Lung microvascular endothelial cell (primary cell): ENCODE data around the gene SERPINI2. TPM values are rescaled to one million over a fixed set of nuclear protein-coding genes. Genes with fewer than 3 reads are reported as not detected.

ENCODE experiments used
- DNase-seq, 2 donors: peaks; one replicate each; pipeline versions ENCODE4 v3.0.0 to v3.0.0-alpha.2; 2010; ENCODE audit warnings: low read depth in 2 of 2
- total RNA-seq: library from RNA; depleted of rRNA; stranded (reverse); fragments of >200 nt; gene quantifications from 2 replicates; pipeline ENCODE4 v1.2.1, GENCODE V29; 2014

The SERPINI2 gene, protein sequence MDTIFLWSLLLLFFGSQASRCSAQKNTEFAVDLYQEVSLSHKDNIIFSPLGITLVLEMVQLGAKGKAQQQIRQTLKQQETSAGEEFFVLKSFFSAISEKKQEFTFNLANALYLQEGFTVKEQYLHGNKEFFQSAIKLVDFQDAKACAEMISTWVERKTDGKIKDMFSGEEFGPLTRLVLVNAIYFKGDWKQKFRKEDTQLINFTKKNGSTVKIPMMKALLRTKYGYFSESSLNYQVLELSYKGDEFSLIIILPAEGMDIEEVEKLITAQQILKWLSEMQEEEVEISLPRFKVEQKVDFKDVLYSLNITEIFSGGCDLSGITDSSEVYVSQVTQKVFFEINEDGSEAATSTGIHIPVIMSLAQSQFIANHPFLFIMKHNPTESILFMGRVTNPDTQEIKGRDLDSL
- not detected in 2 replicates for total RNA-seq

DNA sequence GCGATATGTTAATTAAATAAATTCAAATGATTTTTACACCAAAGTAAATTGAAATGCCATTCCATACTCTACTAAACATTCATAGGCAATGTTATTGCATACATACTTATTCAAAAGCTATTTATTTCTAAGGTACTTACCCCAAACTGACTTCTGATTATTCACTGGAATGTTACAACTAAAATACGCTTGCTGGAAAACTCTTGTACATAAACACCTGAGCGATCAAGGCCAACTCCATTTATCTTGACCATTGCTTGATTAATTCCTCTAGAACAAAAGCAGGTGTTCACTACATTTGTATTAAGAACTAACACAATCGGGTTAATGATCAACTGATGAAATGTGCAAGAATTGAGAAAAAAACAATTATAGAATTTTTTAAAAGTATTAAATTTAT, at the start of gene SERPINI2:
Gene SERPINI2, minus strand, starts transcription at position 180 of the 400 bp plus-strand sequence. CDS start 2,208 bp downstream, outside the sequence.
- no peak for DNase-seq

DNA sequence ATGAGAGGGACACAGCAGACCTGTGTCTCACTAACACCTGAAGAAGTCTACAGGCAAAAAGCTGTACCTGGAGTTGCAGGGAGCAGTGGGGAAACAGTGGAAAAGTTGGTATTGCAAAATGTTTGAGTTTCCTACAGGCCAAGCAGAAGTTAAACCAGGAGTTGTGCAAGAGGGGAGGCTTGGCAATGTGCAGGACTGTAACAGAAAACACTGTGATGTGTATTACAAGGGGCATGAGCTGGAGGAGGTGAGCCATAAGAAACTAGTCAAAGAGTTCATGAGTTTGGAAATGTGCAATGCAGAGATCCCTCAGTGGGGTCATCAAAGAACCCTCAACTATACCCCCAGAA, 47.1 kb upstream of the SERPINI2 start:
- no peak for DNase-seq

DNA sequence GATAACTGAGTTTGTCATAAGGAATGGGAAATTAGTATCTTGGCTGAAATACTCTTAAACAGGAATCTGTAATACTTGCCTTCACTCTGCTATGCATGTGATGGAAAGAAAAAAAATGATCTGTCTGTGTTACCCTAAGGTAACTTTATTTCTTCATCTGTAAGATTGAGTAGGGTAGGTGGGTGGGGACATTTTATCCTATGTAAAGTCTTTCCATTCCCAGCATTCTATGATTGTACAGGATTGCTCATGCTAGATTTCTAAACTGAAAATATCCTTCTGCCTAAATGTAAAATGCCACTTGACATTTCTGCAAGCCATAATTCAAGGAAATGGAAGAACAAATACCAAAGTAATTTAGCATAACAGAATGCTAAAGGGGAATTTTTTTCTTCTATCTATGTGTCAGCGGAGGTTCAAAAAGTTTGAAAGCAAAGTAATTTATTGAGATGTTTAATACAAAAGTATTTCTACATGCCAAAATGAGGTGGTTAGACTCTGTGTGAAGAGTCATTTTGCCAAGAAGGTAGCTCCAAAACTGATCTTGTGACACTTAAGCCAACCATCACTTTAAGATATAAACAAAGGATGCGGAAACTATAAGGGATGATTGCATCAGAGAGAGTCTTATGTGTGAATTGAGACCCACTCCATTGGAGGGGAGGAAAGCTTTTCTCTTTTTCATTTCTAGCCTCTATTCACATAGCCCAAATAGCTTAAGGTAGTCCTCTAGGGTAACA, 46.6 kb upstream of the SERPINI2 start:
- no peak for DNase-seq

DNA sequence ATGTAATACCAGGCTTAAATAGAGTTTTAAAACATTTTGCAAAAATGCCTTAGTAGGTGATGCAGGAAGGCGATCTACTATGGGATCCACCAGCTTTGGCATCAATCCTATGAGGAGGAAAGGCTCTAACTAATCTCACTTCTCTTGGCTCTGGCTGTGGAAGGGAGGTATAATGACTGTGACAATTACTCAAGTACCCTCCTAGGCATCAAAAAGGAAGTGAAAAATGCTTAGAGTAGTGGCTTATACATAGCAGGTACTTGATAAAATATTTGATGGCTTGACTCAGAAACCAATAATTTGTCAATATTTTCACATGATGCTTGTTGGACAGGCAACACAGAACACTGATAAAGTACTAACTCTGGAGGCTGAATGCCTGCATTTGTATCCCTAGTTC, 34.1 kb upstream of the SERPINI2 start:
- DNase-seq = no peak

DNA sequence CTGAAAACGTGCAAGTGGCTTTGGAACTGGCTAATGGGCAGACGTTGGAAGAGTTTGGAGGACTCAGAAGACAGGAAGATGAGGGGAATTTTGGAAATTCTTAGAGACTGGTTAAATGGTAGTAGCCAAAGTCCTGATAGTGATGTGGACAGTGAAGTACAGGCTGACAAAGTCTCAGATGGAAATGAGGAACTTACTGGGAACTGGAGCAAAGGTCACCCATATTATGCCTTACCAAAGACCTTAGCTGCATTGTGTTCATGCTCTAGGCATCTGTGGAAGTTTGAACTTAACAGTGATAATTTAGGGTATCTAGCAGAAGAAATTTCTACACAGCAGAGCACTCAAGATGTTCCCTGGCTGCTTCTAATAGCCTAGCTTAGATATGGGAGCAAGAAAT, 28.6 kb upstream of the SERPINI2 start:
- DNase-seq = no peak

DNA sequence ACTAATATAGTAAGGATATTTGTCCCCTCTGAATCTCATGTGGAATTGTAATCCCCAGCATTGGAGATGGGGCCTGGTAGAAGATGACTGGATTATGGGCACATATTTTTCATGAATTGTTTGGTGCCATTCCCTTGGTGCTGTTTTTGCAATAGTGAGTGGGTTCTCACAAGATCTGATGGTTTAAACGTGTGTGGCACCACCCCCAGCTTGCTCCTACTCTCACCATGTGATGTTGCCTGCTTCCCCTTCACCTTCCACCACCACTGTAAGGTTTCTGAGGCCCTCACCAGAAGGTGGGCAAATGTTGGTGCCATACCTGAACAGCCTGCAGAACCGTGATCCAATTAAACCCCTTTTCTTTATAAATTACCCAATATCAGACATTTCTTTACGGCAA, 28.1 kb upstream of the SERPINI2 start:
- DNase-seq = no peak

DNA sequence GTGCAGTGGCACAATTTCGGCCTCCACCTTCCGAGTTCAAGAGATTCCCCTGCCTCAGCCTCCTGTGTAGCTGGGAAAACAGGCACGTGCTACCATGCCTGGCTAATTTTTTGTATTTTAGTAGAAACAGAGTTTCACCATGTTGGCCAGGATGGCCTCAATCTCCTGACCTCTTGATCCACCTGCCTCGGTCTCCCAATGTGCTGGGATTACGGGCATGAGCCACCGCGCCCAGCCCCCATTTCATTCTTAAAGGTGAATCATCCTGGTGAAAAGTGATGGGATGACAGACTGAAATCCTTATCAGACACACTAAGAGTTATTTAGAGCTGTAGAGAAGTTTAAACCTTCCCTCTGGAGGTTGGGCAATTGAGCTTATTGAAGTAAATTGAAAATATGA, 24.1 kb upstream of the SERPINI2 start:
- DNase-seq = no peak

DNA sequence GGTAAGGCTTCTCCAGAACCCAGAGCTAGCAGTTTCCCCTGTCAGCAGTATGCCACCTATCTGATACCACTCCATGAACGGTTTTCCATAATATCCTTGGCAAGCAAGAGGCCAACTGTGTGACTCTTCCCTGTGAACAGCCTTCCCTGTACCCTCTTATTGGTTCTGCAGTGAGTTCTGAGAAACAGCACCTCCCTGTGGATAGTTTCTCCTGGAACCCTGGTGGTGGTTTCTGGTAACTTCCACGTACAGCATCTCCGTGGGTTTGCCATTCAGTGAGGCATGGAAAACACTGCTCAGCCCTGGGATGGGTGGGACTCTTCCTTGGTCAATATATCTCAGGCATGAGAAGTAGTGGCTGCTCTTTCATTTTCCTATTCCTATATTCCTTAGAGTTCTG, 19.4 kb upstream of the SERPINI2 start:
- DNase-seq = no peak

DNA sequence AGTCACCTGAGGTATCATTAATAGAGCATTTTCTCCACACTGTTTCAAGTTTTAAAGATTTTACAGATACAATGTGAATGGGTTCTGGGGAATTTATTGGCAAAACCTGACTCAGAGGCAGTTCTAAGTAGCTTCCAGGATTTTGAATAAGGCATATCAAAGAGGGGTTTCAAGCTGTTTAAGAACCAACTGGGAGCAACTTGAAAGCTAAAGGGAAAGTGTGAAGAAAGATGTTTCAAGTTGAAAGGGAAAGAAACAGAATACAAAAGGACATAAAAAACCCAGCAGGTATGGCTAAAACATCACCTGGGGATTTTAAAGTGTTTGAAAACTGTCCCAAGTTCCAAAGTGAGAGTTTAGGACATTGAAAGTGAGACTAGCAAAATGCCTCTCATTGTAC, 17.8 kb upstream of the SERPINI2 start:
- DNase-seq = no peak

DNA sequence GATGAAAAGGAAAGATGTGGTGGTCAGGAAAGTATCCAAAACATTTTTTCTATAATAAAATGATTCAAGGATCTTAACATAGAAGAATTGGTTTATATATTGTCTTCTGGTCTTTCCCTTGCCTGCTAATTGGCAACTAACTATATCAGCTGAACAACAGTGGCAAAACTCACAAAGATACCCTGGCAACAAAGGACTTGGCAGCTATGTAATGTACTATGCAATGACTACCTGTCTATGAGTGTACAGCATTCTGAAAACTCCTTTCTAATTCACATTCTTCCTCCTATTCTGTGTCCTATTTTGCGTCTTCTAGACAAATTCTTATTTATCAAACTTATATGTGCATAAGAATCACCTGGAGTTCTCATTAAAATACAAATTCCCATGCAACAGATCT, 15.7 kb upstream of the SERPINI2 start:
- no peak for DNase-seq

DNA sequence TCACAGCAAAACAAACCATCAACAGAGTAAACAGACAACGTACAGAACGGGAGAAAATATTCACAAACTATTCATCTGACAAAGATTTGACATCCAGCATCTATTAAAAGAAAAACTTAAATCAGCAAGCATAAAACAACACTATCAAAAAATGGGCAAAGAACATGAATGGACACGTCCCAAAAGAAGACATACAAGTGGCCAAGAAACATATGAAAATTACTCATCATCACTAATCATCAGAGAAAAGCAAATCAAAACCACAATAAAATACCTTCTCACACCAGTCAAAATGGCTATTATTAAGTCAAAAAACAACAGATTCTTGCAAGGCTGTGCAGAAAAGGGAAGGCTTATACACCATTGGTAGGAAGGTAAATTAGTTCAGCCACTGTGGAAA, 13.7 kb upstream of the SERPINI2 start:
- no peak for DNase-seq

DNA sequence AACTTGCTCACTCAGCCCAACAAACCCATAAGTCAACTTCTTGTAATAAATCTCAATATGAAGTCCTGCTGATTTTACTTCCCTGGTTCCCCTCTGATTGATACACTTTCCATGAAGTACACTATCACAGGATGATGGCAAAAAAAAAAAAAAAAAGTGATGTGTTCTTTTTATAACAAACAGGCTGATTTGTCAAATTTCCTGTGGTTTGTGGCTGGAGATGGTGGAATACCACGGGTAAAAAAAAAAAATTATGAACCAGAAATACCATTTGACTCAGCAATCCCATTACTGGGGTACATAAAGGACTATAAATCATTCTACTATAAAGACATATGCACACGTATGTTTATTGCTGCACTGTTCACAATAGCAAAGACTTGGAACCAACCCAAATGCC, 10.7 kb upstream of the SERPINI2 start:
- DNase-seq = no peak

DNA sequence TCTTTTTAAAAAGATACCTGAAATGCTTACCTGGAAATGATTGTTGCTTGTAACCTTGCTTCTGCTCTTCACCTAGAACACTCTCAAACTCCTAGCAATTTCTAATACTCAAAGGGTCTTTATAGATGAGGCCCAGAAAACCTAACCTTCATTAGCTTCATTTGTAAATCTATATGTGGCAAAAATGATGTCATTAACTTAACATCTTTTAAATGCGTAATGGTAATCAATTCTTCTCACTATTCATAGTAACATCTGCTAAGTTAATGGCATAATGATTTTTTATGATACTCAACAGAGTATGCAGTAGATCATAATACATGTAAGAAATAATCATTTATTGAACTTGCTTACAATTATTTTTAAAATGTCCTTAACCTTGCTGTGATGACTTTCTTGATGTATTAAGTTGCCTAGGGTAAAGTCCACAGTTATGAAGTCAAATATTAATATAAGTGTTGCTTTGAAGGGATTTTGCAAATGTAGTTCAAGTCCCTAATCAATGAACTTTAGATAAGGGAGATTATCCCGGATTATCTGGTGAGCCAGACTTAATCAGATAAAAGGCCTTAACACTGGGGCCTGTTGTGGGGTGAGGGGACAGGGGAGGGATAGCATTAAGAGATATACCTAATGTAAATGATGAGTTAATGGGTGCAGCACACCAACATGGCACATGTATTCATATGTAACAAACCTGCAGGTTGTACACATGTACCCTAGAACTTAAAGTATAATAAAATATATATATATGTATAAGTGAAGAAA, 10.1 kb upstream of the SERPINI2 start:
- DNase-seq = no peak

DNA sequence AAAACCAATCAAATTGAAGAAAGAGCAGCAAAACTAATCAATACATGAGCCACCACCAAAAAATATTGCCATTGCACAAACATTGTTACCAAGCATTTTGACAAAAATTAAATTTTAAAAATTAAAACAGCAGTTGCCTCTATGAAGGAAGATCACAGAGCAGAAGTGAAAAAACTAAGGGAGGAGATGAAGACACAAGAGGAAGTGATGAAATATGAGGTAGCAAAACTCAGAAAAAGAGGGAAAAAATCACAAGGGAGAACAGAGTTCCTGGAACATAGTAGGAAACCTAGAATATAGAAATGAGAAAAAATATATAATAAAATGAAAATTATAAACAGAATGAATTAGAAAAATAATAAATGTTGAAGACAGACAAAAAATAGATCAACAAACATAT, 7.3 kb upstream of the SERPINI2 start:
- no peak for DNase-seq

DNA sequence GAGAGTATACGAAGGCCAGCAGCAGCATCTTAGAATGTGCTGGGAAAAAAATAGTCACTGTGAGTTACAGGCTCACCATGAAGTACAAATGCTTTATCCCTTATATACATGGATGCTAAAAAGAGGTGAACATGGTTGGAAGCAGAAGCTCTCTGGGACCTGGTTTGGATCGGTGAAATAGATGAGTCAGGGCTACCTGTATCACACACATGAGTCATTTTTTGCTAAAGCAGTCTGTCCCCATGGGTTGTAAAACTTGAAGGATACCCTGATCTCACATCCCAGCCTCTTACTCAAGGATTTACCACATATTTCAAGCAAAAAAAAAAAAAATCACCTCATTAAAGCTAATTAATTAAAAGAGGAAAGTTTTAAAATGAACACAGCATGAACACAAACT, 6.9 kb upstream of the SERPINI2 start:
- no peak for DNase-seq

DNA sequence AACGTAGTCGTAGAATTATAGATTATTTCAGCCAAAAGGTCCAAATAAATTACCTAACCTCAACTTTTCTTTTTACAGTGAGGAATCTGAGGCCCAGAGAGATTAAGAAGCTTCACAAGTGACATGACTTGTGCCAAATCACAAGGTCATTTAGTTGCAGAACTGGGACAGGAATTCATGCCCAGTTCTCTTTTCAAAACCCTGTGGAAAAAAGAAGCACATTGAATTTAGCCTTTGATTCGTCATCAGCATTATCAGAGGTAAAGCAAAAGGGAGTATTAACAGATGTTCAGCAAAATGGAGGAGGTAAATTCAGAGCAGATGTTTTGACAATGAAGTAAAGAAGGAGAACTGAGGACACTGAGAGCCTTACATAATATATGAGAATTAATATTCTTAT, 4.5 kb downstream of the SERPINI2 start:
- no peak for DNase-seq

DNA sequence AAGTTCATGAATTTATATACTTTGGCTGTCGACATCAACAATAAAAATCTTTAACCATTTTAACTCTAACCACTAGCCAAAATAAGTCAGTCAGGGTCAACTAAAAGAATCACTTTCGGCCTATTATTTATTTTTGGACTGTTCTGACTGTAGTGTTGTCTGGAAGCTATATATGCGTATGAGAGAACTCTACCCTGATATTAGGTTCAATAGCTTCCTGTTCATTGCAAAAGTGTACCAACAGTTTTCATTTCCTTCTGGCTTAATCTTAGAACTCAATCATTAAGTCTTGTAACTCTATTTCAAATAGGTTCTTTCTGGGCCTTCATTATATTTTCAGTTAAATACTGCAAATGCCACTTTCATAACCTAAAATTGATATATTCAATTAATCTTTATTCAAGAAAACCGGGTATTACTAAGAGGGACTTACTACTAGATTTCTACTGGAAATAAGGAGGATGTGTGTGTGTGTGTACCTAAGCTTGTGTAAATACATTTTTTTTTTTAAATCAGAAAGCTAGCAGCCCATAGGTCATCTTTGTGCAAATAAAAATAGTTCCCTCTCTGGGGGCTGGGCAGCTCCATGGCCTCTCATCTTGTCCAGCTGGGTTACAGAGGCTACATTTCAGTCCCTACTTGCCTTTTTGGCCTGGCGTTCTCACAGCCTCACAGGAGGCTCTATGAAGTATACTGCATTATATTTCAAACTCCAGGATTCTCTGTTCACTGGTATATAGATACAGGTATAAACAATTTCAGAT, 5.8 kb downstream of the SERPINI2 start:
- DNase-seq = no peak

DNA sequence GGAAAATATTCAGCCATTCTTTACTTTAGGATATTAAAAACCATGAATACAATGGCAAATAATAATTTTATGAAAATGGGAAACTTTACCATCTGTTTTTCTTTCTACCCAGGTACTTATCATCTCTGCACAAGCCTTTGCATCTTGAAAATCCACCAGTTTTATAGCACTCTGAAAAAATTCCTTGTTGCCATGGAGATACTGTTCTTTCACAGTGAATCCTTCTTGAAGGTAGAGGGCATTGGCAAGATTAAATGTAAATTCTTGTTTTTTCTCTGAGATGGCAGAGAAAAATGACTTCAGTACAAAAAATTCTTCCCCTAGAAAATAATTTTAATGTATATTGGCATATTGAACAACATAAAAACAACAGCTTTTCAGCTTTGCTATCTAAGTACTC, 6.9 kb downstream of the SERPINI2 start:
- no peak for DNase-seq

DNA sequence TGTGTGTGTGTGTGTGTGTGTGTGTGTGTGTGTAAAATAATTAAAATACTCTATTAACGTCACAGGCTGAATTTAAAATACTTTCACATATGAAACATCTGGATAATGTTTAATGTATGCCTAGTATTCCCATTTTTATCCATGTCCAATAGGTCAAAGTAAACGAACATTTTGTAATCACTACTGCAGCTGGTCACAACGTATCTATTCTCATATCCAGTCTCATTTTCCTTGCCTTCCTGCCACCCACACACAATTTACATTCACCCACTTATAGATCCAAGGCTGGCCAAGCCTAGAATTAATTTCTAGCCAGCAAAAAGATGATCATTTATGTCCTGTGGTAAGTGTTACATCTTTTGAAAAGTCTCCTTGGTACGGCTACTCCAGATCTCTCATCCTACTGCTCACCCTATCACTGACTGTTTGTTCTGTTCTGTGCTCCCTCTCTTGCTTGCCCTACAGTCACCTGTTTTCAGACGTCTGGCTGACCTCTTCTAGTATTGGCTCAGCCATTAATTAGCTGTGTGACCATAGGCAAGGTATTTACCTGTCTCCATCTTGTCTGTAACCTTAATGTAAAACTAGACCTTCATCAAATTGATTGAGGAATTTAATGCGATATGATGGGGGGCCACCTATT, 17.6 kb downstream of the SERPINI2 start:
- DNase-seq = no peak

DNA sequence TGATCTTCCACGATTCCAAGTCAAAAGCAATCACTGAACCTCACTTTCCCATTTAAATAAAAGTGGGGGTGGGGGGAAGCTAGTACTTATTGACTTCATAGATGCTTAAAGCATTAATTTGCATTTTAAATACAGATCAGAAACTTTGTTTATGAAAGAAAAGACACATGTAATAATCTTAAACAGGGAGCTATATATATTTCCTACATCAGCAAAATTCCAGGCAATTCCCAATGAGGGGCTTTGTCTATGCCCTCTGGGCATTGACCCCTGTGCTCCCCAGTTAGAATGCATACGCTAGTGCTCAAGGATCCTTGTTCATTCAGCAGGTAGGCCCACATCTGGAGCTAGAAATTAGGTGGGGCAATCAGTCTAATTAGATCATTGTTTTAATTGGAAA, 20.0 kb downstream of the SERPINI2 start:
- no peak for DNase-seq

DNA sequence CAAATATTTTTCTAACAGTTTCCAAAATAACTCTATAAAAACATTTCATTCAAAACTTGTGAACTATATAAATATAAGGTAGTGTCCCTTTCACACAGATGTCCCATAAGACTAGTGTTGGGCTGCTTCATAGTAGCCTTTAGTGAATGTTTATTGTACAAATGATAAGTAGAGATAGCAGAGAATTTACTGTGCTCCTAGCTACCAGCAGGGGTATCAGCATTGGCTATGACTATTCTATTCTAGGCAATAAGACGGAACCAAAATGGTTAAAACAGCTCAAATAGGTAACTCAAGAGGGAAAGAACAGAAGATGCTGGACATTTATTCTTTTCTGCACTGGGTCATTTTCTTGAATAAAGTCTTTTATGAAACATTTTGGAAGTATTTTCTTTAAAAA, 22.6 kb downstream of the SERPINI2 start:
- no peak for DNase-seq
